Mucosa of gallbladder (tissue), 1 donor: ENCODE results near the gene XRCC5. TPM values are rescaled to one million over a fixed set of nuclear protein-coding genes. Genes with fewer than 3 reads are reported as not detected.

Experiments used
- DNase-seq: peaks from one replicate; pipeline ENCODE4 v3.0.0-alpha.2; 2020; ENCODE audit warnings: low spot score
- total RNA-seq: library from RNA; stranded (reverse); gene quantifications from one replicate; pipeline ENCODE4 v1.2.1, GENCODE V29; 2021
- donor health status: DM: no; HTN: no; CAD: no.

The XRCC5 gene
- total RNA-seq, 1 donor from 2014 or later = 197 TPM

- DNase-seq = no peak
Measured at GRCh38 chr2:216231867-216232266, 122.7 kb downstream of the XRCC5 start.

- DNase-seq = no peak
Measured at GRCh38 chr2:216232721-216233120, 123.6 kb downstream of the XRCC5 start.

GRCh38 chr2:216233281-216233995 lies 124.3 kb downstream of the XRCC5 start:
- DNase-seq = no peak

- DNase-seq = no peak
Measured at GRCh38 chr2:216234106-216234505, 125.0 kb downstream of the XRCC5 start.

GRCh38 chr2:216235462-216235861 lies 126.3 kb downstream of the XRCC5 start:
- no peak for DNase-seq

GRCh38 chr2:216235896-216236295 lies 126.7 kb downstream of the XRCC5 start:
- DNase-seq = no peak

- DNase-seq = no peak
Measured at GRCh38 chr2:216236486-216236885, 127.3 kb downstream of the XRCC5 start.

- no peak for DNase-seq
Measured at GRCh38 chr2:216242365-216242764, 133.2 kb downstream of the XRCC5 start.

GRCh38 chr2:216243026-216243425 lies 133.9 kb downstream of the XRCC5 start:
- no peak for DNase-seq

- no peak for DNase-seq
Measured at GRCh38 chr2:216245391-216245975, 136.3 kb downstream of the XRCC5 start.

GRCh38 chr2:216246766-216247165 lies 137.6 kb downstream of the XRCC5 start:
- DNase-seq = no peak

Other genes with a start within 250 kb of the XRCC5 start
- gene MREG, start 95.8 kb upstream of the XRCC5 start, total RNA-seq = 9.2 TPM
- 33.7 TPM for gene PECR, start 27.5 kb upstream of the XRCC5 start, total RNA-seq
- gene TMEM169, start 27.4 kb upstream of the XRCC5 start, total RNA-seq = 7.3 TPM